Mesodermal cell (in vitro differentiated cells): Measurements from ENCODE around the gene GPR108.
"Not testable (repeated sequence)": the region's sequence is repeated elsewhere in the genome, so short reads cannot be mapped to it uniquely, and the experiment has no call there.

Experiments used
- H3K27ac ChIP-seq: 2 replicates; pipeline ENCODE4 v1.7.0; 2013; ENCODE audit warnings: mild to moderate bottlenecking, low read depth, low read length, moderate library complexity; ENCODE audit not compliant: severe bottlenecking
- H3K36me3 ChIP-seq: 2 replicates; pipeline ENCODE4 v1.7.1; 2013; ENCODE audit warnings: mild to moderate bottlenecking, low read length, moderate library complexity; ENCODE audit not compliant: control insufficient read depth, insufficient read depth
- H3K4me1 ChIP-seq: one replicate; pipeline ENCODE4 v1.7.1; 2013; ENCODE audit warnings: mild to moderate bottlenecking, low read length; ENCODE audit not compliant: insufficient read depth, control insufficient read depth, poor library complexity, severe bottlenecking
- H3K4me3 ChIP-seq: 2 replicates; pipeline ENCODE4 v1.7.0; 2013; ENCODE audit warnings: low read length, control low read depth, mild to moderate bottlenecking; ENCODE audit not compliant: insufficient read depth, poor library complexity, severe bottlenecking; ENCODE audit errors: extremely low read depth
- H3K9me3 ChIP-seq: 2 replicates; pipeline ENCODE4 v1.7.1; 2013; ENCODE audit warnings: mild to moderate bottlenecking, low read length, moderate library complexity; ENCODE audit not compliant: control insufficient read depth
- WGBS, 2 experiments: methylation state at CpG; one replicate each; pipeline ENCODE4 v1.1.5; 2013; ENCODE audit warnings: missing lambda C conversion rate in 2 of 2; ENCODE audit not compliant: insufficient coverage in 2 of 2; 5-methylcytosine and 5-hydroxymethylcytosine counted together

Gene GPR108

GRCh38 chr19:6771648-6772027, 34.3 kb upstream of the GPR108 start:
- not testable (repeated sequence) for H3K27ac ChIP-seq, H3K4me3 ChIP-seq, H3K9me3 ChIP-seq, H3K36me3 ChIP-seq, H3K4me1 ChIP-seq
- WGBS, 2 experiments = 90 to 96% methylated on average over 6 to 7 of the region's 7 CpGs

- Histone ChIP-seq H3K4me3 (no peak overlapping the region), H3K27ac (no peak overlapping the region), H3K9me3 (no peaks in the 10 kb centered on the region), H3K36me3 (no peaks in the 10 kb centered on the region), H3K4me1 (peaks cover 11% of the 10 kb centered on the region)
- WGBS, 2 experiments = 54 to 81% methylated on average over 4 to 7 of the region's 11 CpGs
Measured at GRCh38 chr19:6769006-6769619, 31.7 kb upstream of the GPR108 start.

- WGBS, 2 experiments = 81 to 84% methylated on average over 5 to 6 of the region's 8 CpGs
- H3K36me3 ChIP-seq = no peaks in the 10 kb centered on the region
- peaks cover 11% of the 10 kb centered on the region for H3K4me1 ChIP-seq
- H3K9me3 ChIP-seq = no peaks in the 10 kb centered on the region
- no peak overlapping the region for H3K27ac ChIP-seq
- peak overlapping the region; percentile 35 for H3K4me3 ChIP-seq
Measured at GRCh38 chr19:6768236-6768785, 30.9 kb upstream of the GPR108 start.

- 8% methylated on average over 30 to 36 of the region's 47 CpGs for WGBS, 2 experiments
- H3K4me1 ChIP-seq = peaks cover 11% of the 10 kb centered on the region
- no peaks in the 10 kb centered on the region for H3K36me3 ChIP-seq
- no peaks in the 10 kb centered on the region for H3K9me3 ChIP-seq
- H3K4me3 ChIP-seq = peak within 1 kb of the TSS; percentile 35
- H3K27ac ChIP-seq = no peak within 1 kb of the TSS
Measured at GRCh38 chr19:6767357-6768235, 30.2 kb upstream of the GPR108 start, which contains the start of gene SH2D3A. SH2D3A (minus strand) TSS chr19:6767435; CDS start chr19:6763748, 3,687 bp downstream.

- H3K4me3 ChIP-seq = peak overlapping the region; percentile 35
- WGBS, 2 experiments = 5 to 6% methylated on average over 14 to 15 of the region's 15 CpGs
Measured at GRCh38 chr19:6767081-6767356, 29.6 kb upstream of the GPR108 start.

GRCh38 chr19:6766357-6767080, 29.1 kb upstream of the GPR108 start:
- 32 to 43% methylated on average over 13 to 16 of the region's 16 CpGs for WGBS, 2 experiments
- H3K4me3 ChIP-seq = peak overlapping the region; percentile 35
- H3K36me3 ChIP-seq = no peaks in the 10 kb centered on the region
- H3K27ac ChIP-seq = no peak overlapping the region
- peaks cover 11% of the 10 kb centered on the region for H3K4me1 ChIP-seq
- no peaks in the 10 kb centered on the region for H3K9me3 ChIP-seq

More at GRCh38 chr19:6767081-6767356, 29.6 kb upstream of the GPR108 start:
- H3K4me1 ChIP-seq = peaks cover 11% of the 10 kb centered on the region
- H3K27ac ChIP-seq = no peak overlapping the region
- no peaks in the 10 kb centered on the region for H3K9me3 ChIP-seq
- H3K36me3 ChIP-seq = no peaks in the 10 kb centered on the region

GRCh38 chr19:6765738-6766356, 28.5 kb upstream of the GPR108 start:
- Histone ChIP-seq H3K9me3 (no peaks in the 10 kb centered on the region), H3K4me3 (no peak overlapping the region), H3K27ac (peak overlapping the region; percentile 13), H3K36me3 (no peaks in the 10 kb centered on the region), H3K4me1 (peaks cover 11% of the 10 kb centered on the region)
- 30 to 34% methylated on average over 7 of the region's 8 CpGs for WGBS, 2 experiments

- H3K4me3 ChIP-seq, H3K27ac ChIP-seq, H3K9me3 ChIP-seq, H3K36me3 ChIP-seq: not testable (repeated sequence)
- peaks cover 11% of the 10 kb centered on the region for H3K4me1 ChIP-seq
- WGBS, 2 experiments = 93 to 94% methylated on average over 6 of the region's 8 CpGs
Measured at GRCh38 chr19:6762253-6762797, 24.9 kb upstream of the GPR108 start.

- WGBS, 2 experiments = 86 to 100% methylated on average over 1 of the region's 4 CpGs
- Histone ChIP-seq H3K4me3 (no peak overlapping the region), H3K9me3 (no peaks in the 10 kb centered on the region), H3K27ac (no peak overlapping the region), H3K36me3 (no peaks in the 10 kb centered on the region), H3K4me1 (peaks cover 9% of the 10 kb centered on the region)
Measured at GRCh38 chr19:6761053-6761676, 23.8 kb upstream of the GPR108 start.

GRCh38 chr19:6760606-6761005, 23.2 kb upstream of the GPR108 start:
- no peak overlapping the region for H3K27ac ChIP-seq
- H3K4me1 ChIP-seq = peaks cover 4% of the 10 kb centered on the region
- H3K4me3 ChIP-seq = no peak overlapping the region
- 94 to 95% methylated on average over 15 to 16 of the region's 17 CpGs for WGBS, 2 experiments
- H3K36me3 ChIP-seq = no peaks in the 10 kb centered on the region
- H3K9me3 ChIP-seq = no peaks in the 10 kb centered on the region
